SH-SY5Y (cell line): Measurements from ENCODE around the gene MFSD1.

Experiments
- GATA2 ChIP-seq: IDR thresholded peaks from 2 replicates; pipeline ENCODE4 v1.6.1; 2011; ENCODE audit warnings: mild to moderate bottlenecking, low read depth, low read length
- GATA3 ChIP-seq: IDR thresholded peaks from 2 replicates; pipeline ENCODE4 v1.6.1; 2011; ENCODE audit warnings: low read depth, mild to moderate bottlenecking, low read length, moderate library complexity

- TF ChIP-seq GATA3 = no peak
- no peak for TF ChIP-seq GATA2
These were observed 7.6 kb upstream of the MFSD1 start for GRCh38 chr3:158794206-158794605.
